ENCODE data around the gene RITA1. TPM values are rescaled to one million over a fixed set of nuclear protein-coding genes. Genes with fewer than 3 reads are reported as not detected.

The RITA1 gene
- total RNA-seq, 6 experiments from 2014 or later, result 11.1 to 33.0 (median 22.3) TPM

DNA sequence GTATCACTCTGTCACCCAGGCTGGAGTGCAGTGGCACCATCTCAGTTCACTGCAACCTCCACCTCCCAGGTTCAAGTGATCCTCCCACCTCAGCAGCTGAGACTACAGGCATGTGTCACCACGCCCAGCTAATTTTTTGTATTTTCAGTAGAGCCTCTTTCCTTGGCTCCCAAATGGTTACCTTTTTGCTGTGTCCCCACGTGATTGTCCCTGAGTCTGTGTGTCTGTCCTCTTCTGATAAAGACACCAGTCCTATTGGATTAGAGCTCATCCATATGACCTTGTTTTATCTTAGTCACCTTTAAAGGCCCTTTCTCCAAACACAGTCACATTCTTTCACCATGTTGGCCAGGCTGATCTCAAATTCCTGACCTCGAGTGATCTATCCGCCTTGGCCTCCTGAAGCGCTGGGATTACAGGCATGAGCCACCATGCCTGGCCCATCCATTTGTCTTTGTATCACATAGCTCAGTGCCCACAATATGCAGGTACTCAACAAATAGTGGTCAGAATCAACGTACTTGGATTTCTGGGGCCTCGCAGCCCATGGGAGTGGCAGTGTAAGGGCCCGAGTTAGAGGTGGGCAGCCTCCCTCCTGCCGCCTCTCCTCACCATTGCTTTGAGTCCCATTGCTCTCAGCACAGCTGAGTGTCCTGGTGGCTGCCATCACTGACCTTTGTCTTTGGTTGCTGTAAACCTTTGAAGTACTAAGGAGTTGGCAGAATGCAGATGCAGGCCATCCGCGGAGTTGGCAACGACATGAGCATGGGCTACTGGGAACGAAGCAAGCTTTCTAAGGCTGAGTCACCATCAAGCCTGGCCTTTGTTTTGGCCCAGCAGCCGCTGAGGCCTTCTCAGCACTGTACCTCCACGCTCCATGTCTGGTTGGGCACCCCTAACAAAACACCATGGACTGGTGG lies 45.1 kb downstream of the RITA1 start:
- DNase-seq, result no peak
- peak in 2 of 4 donors; percentile 9 to 34 for ATAC-seq
- H3K27me3 ChIP-seq, result no peaks in the 10 kb centered on the region
- no peak overlapping the region for H3K4me3 ChIP-seq
- H3K36me3 ChIP-seq, result peaks cover 0 to 39% (median 19%) of the 10 kb centered on the region in 4 donors
- peaks cover 0 to 40% (median 0%) of the 10 kb centered on the region in 4 donors for H3K4me1 ChIP-seq
- intact Hi-C loops (cut with DNase I), result no loop called here
- TF ChIP-seq POLR2A (IDR thresholded peaks at IDR 0.05) (no peak), CTCF (IDR thresholded peaks at IDR 0.05) (no peak)
- H3K27ac ChIP-seq, result no peak overlapping the region
- WGBS (ENCODE audit: insufficient coverage, low coverage, low lambda C conversion rate, missing lambda C conversion rate), result 75% methylated on average over 6 of the region's 15 CpGs
- no peaks in the 10 kb centered on the region for H3K9me3 ChIP-seq

GRCh38 chr12:113231235-113232088 lies 45.9 kb downstream of the RITA1 start:
- Histone ChIP-seq H3K36me3 (peaks cover 0 to 39% (median 19%) of the 10 kb centered on the region in 4 donors), H3K27ac (no peak overlapping the region), H3K27me3 (no peaks in the 10 kb centered on the region), H3K4me1 (peaks cover 0 to 48% (median 4%) of the 10 kb centered on the region in 4 donors), H3K4me3 (no peak overlapping the region), H3K9me3 (no peaks in the 10 kb centered on the region)
- no peak for DNase-seq
- intact Hi-C loops (cut with DNase I), result no loop called here
- no peak for TF ChIP-seq CTCF (IDR thresholded peaks at IDR 0.05)
- TF ChIP-seq POLR2A (IDR thresholded peaks at IDR 0.05), result no peak
- ATAC-seq, result peak in 1 of 4 donors; percentile 16
- WGBS (ENCODE audit: insufficient coverage, low coverage, low lambda C conversion rate, missing lambda C conversion rate), result 67% methylated on average over 2 of the region's 8 CpGs

DNA sequence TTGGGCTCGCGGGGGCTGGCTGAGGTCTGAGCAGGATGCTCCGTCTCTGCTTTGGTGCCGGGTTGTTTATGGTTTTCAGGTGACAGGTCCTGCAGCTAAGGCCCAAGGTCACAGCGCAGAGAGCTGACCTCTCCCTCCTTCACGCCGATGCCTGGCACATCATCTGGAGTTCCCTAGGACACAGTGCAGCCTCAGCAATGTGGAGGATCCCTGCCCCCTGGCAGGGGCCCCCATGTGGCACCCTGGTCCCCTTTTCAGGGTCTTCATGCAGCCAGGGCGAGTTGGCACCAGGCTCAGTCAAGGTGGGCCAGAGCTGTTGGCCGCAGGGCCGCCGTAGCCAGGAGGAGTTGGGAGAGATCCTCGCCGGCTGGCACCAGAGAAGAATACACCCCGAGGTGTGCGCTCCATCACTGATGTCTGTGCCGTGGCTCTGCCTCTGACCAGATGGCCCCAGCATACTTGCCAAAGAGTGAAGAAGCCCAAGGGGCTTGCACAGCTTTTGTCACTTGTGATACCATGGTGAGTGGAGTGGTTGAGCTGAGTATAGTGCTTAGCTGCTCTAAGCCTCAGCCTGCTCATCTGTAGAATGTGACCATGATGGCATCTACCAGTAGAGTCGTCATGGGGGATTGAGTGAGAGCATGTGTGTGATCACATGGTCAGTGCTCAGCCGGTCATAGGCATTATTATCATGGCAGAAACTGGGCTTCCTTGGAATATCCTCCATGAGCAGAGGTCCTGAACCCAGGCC lies 46.7 kb downstream of the RITA1 start:
- Histone ChIP-seq H3K36me3 (peaks cover 0 to 38% (median 18%) of the 10 kb centered on the region in 4 donors), H3K27ac (peak overlapping the region in 2 of 3 donors; percentile 27 to 29), H3K4me1 (peaks cover 0 to 51% (median 8%) of the 10 kb centered on the region in 4 donors), H3K4me3 (no peak overlapping the region), H3K9me3 (no peaks in the 10 kb centered on the region), H3K27me3 (no peaks in the 10 kb centered on the region)
- WGBS (ENCODE audit: insufficient coverage, low coverage, low lambda C conversion rate, missing lambda C conversion rate), result no CpG with 5 or more reads among the region's 18 CpGs
- TF ChIP-seq CTCF (IDR thresholded peaks at IDR 0.05) (no peak), POLR2A (IDR thresholded peaks at IDR 0.05) (no peak)
- DNase-seq (peak in 1 of 3 donors; percentile 39), ATAC-seq (no peak)
- intact Hi-C loops (cut with DNase I), result no loop called here

Measured in right lobe of liver (tissue), 6 donors.